Measurements from ENCODE around the gene CGAS.

CGAS gene

GRCh38 chr6:73452107-73452461 is at the start of gene CGAS:
Gene CGAS (minus strand): TSS chr6:73452297. CDS start chr6:73452181, 116 bp downstream.
- Histone ChIP-seq H3K27ac (ENCODE audit: low read length) (no peak within 1 kb of the TSS), H3K9me3 (ENCODE audit: control insufficient read depth, insufficient read depth, low read length) (no peaks in the 10 kb centered on the region), H3K4me1 (ENCODE audit: control insufficient read depth, insufficient read depth, low read length) (no peaks in the 10 kb centered on the region), H3K27me3 (ENCODE audit: control insufficient read depth, insufficient read depth, low read length) (no peaks in the 10 kb centered on the region), H3K36me3 (ENCODE audit: control insufficient read depth, insufficient read depth, low read length) (no peaks in the 10 kb centered on the region), H3K4me3 (ENCODE audit: low read length) (peak within 1 kb of the TSS; percentile 43; the same call in 1 of the 2 replicates)
- no CpG with 5 or more reads among the region's 23 CpGs for WGBS (ENCODE audit: insufficient coverage, insufficient read length)
- DNase-seq (ENCODE audit: low read depth, low spot score), result no peak

GRCh38 chr6:73497915-73498314 is 45.8 kb upstream of the CGAS start:
- Histone ChIP-seq H3K27ac (ENCODE audit: low read length) (no peak overlapping the region), H3K27me3 (ENCODE audit: control insufficient read depth, insufficient read depth, low read length) (no peaks in the 10 kb centered on the region), H3K9me3 (ENCODE audit: control insufficient read depth, insufficient read depth, low read length) (no peaks in the 10 kb centered on the region), H3K4me1 (ENCODE audit: control insufficient read depth, insufficient read depth, low read length) (no peaks in the 10 kb centered on the region), H3K4me3 (ENCODE audit: low read length) (no peak overlapping the region), H3K36me3 (ENCODE audit: control insufficient read depth, insufficient read depth, low read length) (peaks cover 4% of the 10 kb centered on the region; the same call in 1 of the 2 replicates)
- DNase-seq (ENCODE audit: low read depth, low spot score), result no peak
- no CpG with 5 or more reads among the region's 3 CpGs for WGBS (ENCODE audit: insufficient coverage, insufficient read length)

GRCh38 chr6:73491377-73491776 is 39.3 kb upstream of the CGAS start:
- H3K9me3 ChIP-seq (ENCODE audit: control insufficient read depth, insufficient read depth, low read length), result no peaks in the 10 kb centered on the region
- H3K4me3 ChIP-seq (ENCODE audit: low read length), result no peak overlapping the region
- no peak overlapping the region for H3K27ac ChIP-seq (ENCODE audit: low read length)
- no peaks in the 10 kb centered on the region for H3K27me3 ChIP-seq (ENCODE audit: control insufficient read depth, insufficient read depth, low read length)
- DNase-seq (ENCODE audit: low read depth, low spot score), result no peak
- H3K36me3 ChIP-seq (ENCODE audit: control insufficient read depth, insufficient read depth, low read length), result peaks cover 3% of the 10 kb centered on the region; the same call in 1 of the 2 replicates
- no peaks in the 10 kb centered on the region for H3K4me1 ChIP-seq (ENCODE audit: control insufficient read depth, insufficient read depth, low read length)

- Histone ChIP-seq H3K27ac (ENCODE audit: low read length) (no peak overlapping the region), H3K4me1 (ENCODE audit: control insufficient read depth, insufficient read depth, low read length) (no peaks in the 10 kb centered on the region), H3K27me3 (ENCODE audit: control insufficient read depth, insufficient read depth, low read length) (no peaks in the 10 kb centered on the region), H3K4me3 (ENCODE audit: low read length) (no peak overlapping the region), H3K9me3 (ENCODE audit: control insufficient read depth, insufficient read depth, low read length) (no peaks in the 10 kb centered on the region), H3K36me3 (ENCODE audit: control insufficient read depth, insufficient read depth, low read length) (peaks cover 2% of the 10 kb centered on the region; the same call in 1 of the 2 replicates)
- WGBS (ENCODE audit: insufficient coverage, insufficient read length), result no CpG with 5 or more reads among the region's 7 CpGs
- DNase-seq (ENCODE audit: low read depth, low spot score), result no peak
Measured at GRCh38 chr6:73487473-73487872, 35.4 kb upstream of the CGAS start.

- no peaks in the 10 kb centered on the region for H3K9me3 ChIP-seq (ENCODE audit: control insufficient read depth, insufficient read depth, low read length)
- H3K4me1 ChIP-seq (ENCODE audit: control insufficient read depth, insufficient read depth, low read length), result no peaks in the 10 kb centered on the region
- no CpG with 5 or more reads among the region's 2 CpGs for WGBS (ENCODE audit: insufficient coverage, insufficient read length)
- no peaks in the 10 kb centered on the region for H3K27me3 ChIP-seq (ENCODE audit: control insufficient read depth, insufficient read depth, low read length)
- H3K36me3 ChIP-seq (ENCODE audit: control insufficient read depth, insufficient read depth, low read length), result peaks cover 8% of the 10 kb centered on the region; the same call in 1 of the 2 replicates
- no peak overlapping the region for H3K27ac ChIP-seq (ENCODE audit: low read length)
- H3K4me3 ChIP-seq (ENCODE audit: low read length), result no peak overlapping the region
- DNase-seq (ENCODE audit: low read depth, low spot score), result no peak
Measured at GRCh38 chr6:73484438-73484837, 32.3 kb upstream of the CGAS start.

- WGBS (ENCODE audit: insufficient coverage, insufficient read length), result no CpG with 5 or more reads among the region's 12 CpGs
- DNase-seq (ENCODE audit: low read depth, low spot score), result no peak
- Histone ChIP-seq H3K27me3 (ENCODE audit: control insufficient read depth, insufficient read depth, low read length) (no peaks in the 10 kb centered on the region), H3K27ac (ENCODE audit: low read length) (no peak overlapping the region), H3K36me3 (ENCODE audit: control insufficient read depth, insufficient read depth, low read length) (peaks cover 8% of the 10 kb centered on the region; the same call in 1 of the 2 replicates), H3K4me1 (ENCODE audit: control insufficient read depth, insufficient read depth, low read length) (no peaks in the 10 kb centered on the region), H3K4me3 (ENCODE audit: low read length) (no peak overlapping the region), H3K9me3 (ENCODE audit: control insufficient read depth, insufficient read depth, low read length) (no peaks in the 10 kb centered on the region)
Measured at GRCh38 chr6:73481969-73482368, 29.9 kb upstream of the CGAS start.

- Histone ChIP-seq H3K9me3 (ENCODE audit: control insufficient read depth, insufficient read depth, low read length) (no peaks in the 10 kb centered on the region), H3K4me3 (ENCODE audit: low read length) (no peak overlapping the region), H3K27ac (ENCODE audit: low read length) (no peak overlapping the region), H3K36me3 (ENCODE audit: control insufficient read depth, insufficient read depth, low read length) (peaks cover 11% of the 10 kb centered on the region; the same call in 1 of the 2 replicates), H3K4me1 (ENCODE audit: control insufficient read depth, insufficient read depth, low read length) (no peaks in the 10 kb centered on the region), H3K27me3 (ENCODE audit: control insufficient read depth, insufficient read depth, low read length) (no peaks in the 10 kb centered on the region)
- WGBS (ENCODE audit: insufficient coverage, insufficient read length), result no CpG with 5 or more reads among the region's 4 CpGs
- no peak for DNase-seq (ENCODE audit: low read depth, low spot score)
Measured at GRCh38 chr6:73477407-73477806, 25.3 kb upstream of the CGAS start.

- no peaks in the 10 kb centered on the region for H3K27me3 ChIP-seq (ENCODE audit: control insufficient read depth, insufficient read depth, low read length)
- no peak overlapping the region for H3K4me3 ChIP-seq (ENCODE audit: low read length)
- no peak for DNase-seq (ENCODE audit: low read depth, low spot score)
- peaks cover 6% of the 10 kb centered on the region; the same call in 1 of the 2 replicates for H3K36me3 ChIP-seq (ENCODE audit: control insufficient read depth, insufficient read depth, low read length)
- H3K27ac ChIP-seq (ENCODE audit: low read length), result no peak overlapping the region
- no peaks in the 10 kb centered on the region for H3K9me3 ChIP-seq (ENCODE audit: control insufficient read depth, insufficient read depth, low read length)
- no peaks in the 10 kb centered on the region for H3K4me1 ChIP-seq (ENCODE audit: control insufficient read depth, insufficient read depth, low read length)
- WGBS (ENCODE audit: insufficient coverage, insufficient read length), result no CpG with 5 or more reads among the region's 10 CpGs
Measured at GRCh38 chr6:73476723-73477122, 24.6 kb upstream of the CGAS start.

GRCh38 chr6:73471686-73472290 is 19.7 kb upstream of the CGAS start:
- H3K27me3 ChIP-seq (ENCODE audit: control insufficient read depth, insufficient read depth, low read length), result no peaks in the 10 kb centered on the region
- WGBS (ENCODE audit: insufficient coverage, insufficient read length), result no CpG with 5 or more reads among the region's 2 CpGs
- no peaks in the 10 kb centered on the region for H3K9me3 ChIP-seq (ENCODE audit: control insufficient read depth, insufficient read depth, low read length)
- H3K4me3 ChIP-seq (ENCODE audit: low read length), result no peak overlapping the region
- no peak for DNase-seq (ENCODE audit: low read depth, low spot score)
- no peak overlapping the region for H3K27ac ChIP-seq (ENCODE audit: low read length)
- peaks cover 12% of the 10 kb centered on the region; the same call in 1 of the 2 replicates for H3K36me3 ChIP-seq (ENCODE audit: control insufficient read depth, insufficient read depth, low read length)
- H3K4me1 ChIP-seq (ENCODE audit: control insufficient read depth, insufficient read depth, low read length), result no peaks in the 10 kb centered on the region

GRCh38 chr6:73461537-73462350 is 9.6 kb upstream of the CGAS start, which contains the start of gene MTO1:
Gene MTO1 (plus strand): TSS chr6:73461737. CDS start chr6:73461855, 118 bp downstream.
- H3K27ac ChIP-seq (ENCODE audit: low read length), result no peak within 1 kb of the TSS
- no peak for DNase-seq (ENCODE audit: low read depth, low spot score)

More at GRCh38 chr6:73461537-73462350, 9.6 kb upstream of the CGAS start, which contains the start of gene MTO1:
- Histone ChIP-seq H3K4me1 (ENCODE audit: control insufficient read depth, insufficient read depth, low read length) (no peaks in the 10 kb centered on the region), H3K9me3 (ENCODE audit: control insufficient read depth, insufficient read depth, low read length) (no peaks in the 10 kb centered on the region), H3K27me3 (ENCODE audit: control insufficient read depth, insufficient read depth, low read length) (no peaks in the 10 kb centered on the region), H3K36me3 (ENCODE audit: control insufficient read depth, insufficient read depth, low read length) (no peaks in the 10 kb centered on the region), H3K4me3 (ENCODE audit: low read length) (peak within 1 kb of the TSS; percentile 87)
- WGBS (ENCODE audit: insufficient coverage, insufficient read length), result no CpG with 5 or more reads among the region's 55 CpGs

Measured in iPS DF 6.9 (cell line).